H9 (cell line): ENCODE measurements around the gene USP22. TPM values are rescaled to one million over a fixed set of nuclear protein-coding genes. Genes with fewer than 3 reads are reported as not detected.
A peak's percentile ranks its signal among the peaks of the same experiment; 100 is the strongest.

Source experiments
- DNase-seq: peaks from one replicate; pipeline ENCODE4 v3.0.0-alpha.2; 2017
- H2AFZ ChIP-seq: one replicate; pipeline ENCODE4 v1.6.1; 2013; ENCODE audit warnings: mild to moderate bottlenecking, low read length, control low read depth, moderate library complexity
- H2AK5ac ChIP-seq: 2 replicates; pipeline ENCODE4 v1.6.1; 2013; ENCODE audit warnings: low read length, control low read depth, mixed read lengths; ENCODE audit not compliant: insufficient read length
- H2BK120ac ChIP-seq: one replicate; pipeline ENCODE4 v1.6.1; 2013; ENCODE audit warnings: low read depth, mild to moderate bottlenecking, low read length, control low read depth, inconsistent platforms; ENCODE audit not compliant: poor library complexity, severe bottlenecking
- H2BK12ac ChIP-seq: 2 replicates; pipeline ENCODE4 v1.6.1; 2013; ENCODE audit warnings: low read length, control low read depth, mixed read lengths, low read depth; ENCODE audit not compliant: insufficient read length
- H2BK15ac ChIP-seq: 2 replicates; pipeline ENCODE4 v1.6.1; 2013; ENCODE audit warnings: low read depth, low read length, control low read depth
- H2BK20ac ChIP-seq: one replicate; pipeline ENCODE4 v1.6.1; 2013; ENCODE audit warnings: low read depth, mild to moderate bottlenecking, low read length, control low read depth, inconsistent platforms; ENCODE audit not compliant: poor library complexity, severe bottlenecking
- H2BK5ac ChIP-seq: 2 replicates; pipeline ENCODE4 v1.6.1; 2013; ENCODE audit warnings: low read length, control low read depth, mixed read lengths; ENCODE audit not compliant: insufficient read length
- H3K14ac ChIP-seq: 2 replicates; pipeline ENCODE4 v1.6.1; 2013; ENCODE audit warnings: low read length, control low read depth; ENCODE audit not compliant: insufficient read depth
- H3K18ac ChIP-seq: 2 replicates; pipeline ENCODE4 v1.6.1; 2013; ENCODE audit warnings: low read depth, mild to moderate bottlenecking, mixed read lengths, low read length, control low read depth; ENCODE audit not compliant: insufficient read length
- H3K23ac ChIP-seq: 2 replicates; pipeline ENCODE4 v1.6.1; 2013; ENCODE audit warnings: low read length, control low read depth, mixed read lengths, low read depth; ENCODE audit not compliant: insufficient read length
- H3K23me2 ChIP-seq: 2 replicates; pipeline ENCODE4 v1.6.1; 2013; ENCODE audit warnings: low read depth, mild to moderate bottlenecking, mixed read lengths, low read length, control low read depth; ENCODE audit not compliant: insufficient read length, poor library complexity, severe bottlenecking
- H3K27ac ChIP-seq: 2 replicates; pipeline ENCODE4 v1.5.1; 2013; ENCODE audit warnings: low read length, control low read depth, mixed read lengths, low read depth; ENCODE audit not compliant: insufficient read length
- H3K27me3 ChIP-seq: 2 replicates; pipeline ENCODE4 v1.6.1; 2013; ENCODE audit warnings: low read length, control low read depth, inconsistent platforms; ENCODE audit not compliant: insufficient read depth
- H3K4ac ChIP-seq: 2 replicates; pipeline ENCODE4 v1.6.1; 2013; ENCODE audit warnings: low read depth, mild to moderate bottlenecking, control low read depth, inconsistent platforms, low read length, moderate library complexity
- H3K4me1 ChIP-seq: 2 replicates; pipeline ENCODE4 v1.6.1; 2013; ENCODE audit warnings: low read length, control low read depth, inconsistent platforms; ENCODE audit not compliant: insufficient read depth
- H3K4me2 ChIP-seq: 2 replicates; pipeline ENCODE4 v1.6.1; 2013; ENCODE audit warnings: low read length, control low read depth, mixed read lengths; ENCODE audit not compliant: insufficient read length, insufficient read depth
- H3K56ac ChIP-seq: 2 replicates; pipeline ENCODE4 v1.6.1; 2013; ENCODE audit warnings: low read depth, mild to moderate bottlenecking, mixed read lengths, low read length, control low read depth; ENCODE audit not compliant: insufficient read length
- H3K79me1 ChIP-seq: 2 replicates; pipeline ENCODE4 v1.6.1; 2013; ENCODE audit warnings: low read depth, mild to moderate bottlenecking, moderate library complexity, low read length, control low read depth, inconsistent platforms; ENCODE audit not compliant: insufficient read depth, poor library complexity, severe bottlenecking
- H3K79me2 ChIP-seq: 2 replicates; pipeline ENCODE4 v1.6.1; 2013; ENCODE audit warnings: low read length, control low read depth, inconsistent platforms; ENCODE audit not compliant: insufficient read depth
- H3K9ac ChIP-seq: 2 replicates; pipeline ENCODE4 v1.6.1; 2013; ENCODE audit warnings: low read length, control low read depth, mixed read lengths; ENCODE audit not compliant: insufficient read length; ENCODE audit errors: extremely low read depth
- H3K9me3 ChIP-seq: one replicate; pipeline ENCODE4 v1.6.1; 2013; ENCODE audit warnings: low read depth, low read length, inconsistent platforms; ENCODE audit not compliant: control insufficient read depth
- H3T11ph ChIP-seq: one replicate; pipeline ENCODE4 v1.6.1; 2013; ENCODE audit warnings: mild to moderate bottlenecking, low read length, control low read depth, inconsistent platforms
- H4K20me1 ChIP-seq: one replicate; pipeline ENCODE4 v1.6.1; 2013; ENCODE audit not compliant: control insufficient read depth, insufficient read length, insufficient read depth
- H4K5ac ChIP-seq: 2 replicates; pipeline ENCODE4 v1.6.1; 2013; ENCODE audit warnings: low read depth, mild to moderate bottlenecking, mixed read lengths, low read length, control low read depth; ENCODE audit not compliant: insufficient read length
- H4K8ac ChIP-seq: replicated peaks from 2 replicates; pipeline ENCODE4 v1.6.1; 2013; ENCODE audit warnings: low read length, control low read depth, mixed read lengths, low read depth; ENCODE audit not compliant: insufficient read length
- H4K91ac ChIP-seq: 2 replicates; pipeline ENCODE4 v1.6.1; 2013; ENCODE audit warnings: low read depth, mild to moderate bottlenecking, moderate library complexity, mixed read lengths, low read length, control low read depth; ENCODE audit not compliant: insufficient read length
- H3K27ac Mint-ChIP-seq, 3 experiments: 2 replicates in 2 of 3; 3 replicates in 1 of 3; pipeline ENCODE4 v1.8.0; 2020 to 2021; ENCODE audit warnings: mixed read lengths in 3 of 3, mild to moderate bottlenecking in 1 of 3, moderate library complexity in 1 of 3
- H3K27me3 Mint-ChIP-seq: 2 replicates; pipeline ENCODE4 v1.8.0; 2021; ENCODE audit warnings: low read depth, mild to moderate bottlenecking, moderate library complexity, mixed read lengths
- H3K36me3 Mint-ChIP-seq, 3 experiments: 2 replicates in 2 of 3; 3 replicates in 1 of 3; pipeline ENCODE4 v1.8.0; 2020 to 2021; ENCODE audit warnings: low read depth in 3 of 3, mixed read lengths in 3 of 3; ENCODE audit not compliant: insufficient read depth in 1 of 3
- H3K4me1 Mint-ChIP-seq, 2 experiments: 2 replicates each; pipeline ENCODE4 v1.8.0; 2020; ENCODE audit warnings: mixed read lengths in 2 of 2
- H3K4me3 Mint-ChIP-seq, 2 experiments: 2 replicates in 1 of 2; 3 replicates in 1 of 2; pipeline ENCODE4 v1.8.0; 2020 to 2021; ENCODE audit warnings: mild to moderate bottlenecking in 2 of 2, mixed read lengths in 2 of 2, moderate library complexity in 1 of 2
- H3K9me3 Mint-ChIP-seq, 2 experiments: 2 replicates in 1 of 2; 3 replicates in 1 of 2; pipeline ENCODE4 v1.8.0; 2020; ENCODE audit warnings: mild to moderate bottlenecking in 2 of 2, mixed read lengths in 2 of 2, moderate library complexity in 1 of 2
- CTCF ChIP-seq: fragments of 200-600 bp; sonication (generic); conservative IDR thresholded peaks from 3 replicates; pipeline ENCODE4 v1.8.0; 2021; ENCODE audit warnings: antibody characterized with exemption, mild to moderate bottlenecking
- WGBS: extraction: QIAGEN DNeasy Blood & Tissue Kit; methylation state at CpG from one replicate; pipeline ENCODE4 v1.1.7; 2013; ENCODE audit warnings: missing lambda C conversion rate, low lambda C conversion rate, mixed read lengths; ENCODE audit not compliant: insufficient read length; ENCODE audit errors: extremely low coverage; 5-methylcytosine and 5-hydroxymethylcytosine counted together
- total RNA-seq: library from RNA; stranded (reverse); gene quantifications from 2 replicates; pipeline ENCODE4 v1.2.1, GENCODE V29; 2021

USP22 gene
- total RNA-seq, 1 experiment from 2014 or later, result 345 TPM

GRCh38 chr17:20995873-20996723, 46.7 kb downstream of the USP22 start:
- no peak for DNase-seq
- Histone ChIP-seq H3K18ac (no peak overlapping the region), H3K56ac (no peak overlapping the region), H4K8ac (no peak overlapping the region), H2BK120ac (no peak overlapping the region), H2AFZ (no peak overlapping the region), H3K27me3 (no peaks in the 10 kb centered on the region), H4K20me1 (no peaks in the 10 kb centered on the region), H3K4me1 (peaks cover 2% of the 10 kb centered on the region; the same call in 1 of the 2 replicates), H3K9me3 (no peaks in the 10 kb centered on the region), H3K4ac (no peak overlapping the region), H3K4me2 (no peak overlapping the region), H3K79me1 (no peaks in the 10 kb centered on the region), H3T11ph (no peak overlapping the region), H2BK5ac (no peak overlapping the region), H4K5ac (no peak overlapping the region), H3K27ac (no peak overlapping the region), H2BK20ac (no peak overlapping the region), H2BK15ac (no peak overlapping the region), H2BK12ac (no peak overlapping the region), H2AK5ac (no peak overlapping the region), H3K9ac (no peak overlapping the region), H3K79me2 (no peaks in the 10 kb centered on the region), H3K23ac (no peak overlapping the region), H4K91ac (no peak overlapping the region), H3K23me2 (no peaks in the 10 kb centered on the region), H3K14ac (no peak overlapping the region)
- no peak overlapping the region for H3K4me3 Mint-ChIP-seq
- TF ChIP-seq CTCF, result no peak
- H3K9me3 Mint-ChIP-seq, result peaks cover 0 to 4% of the 10 kb centered on the region in 2 experiments; a peak in 3 of 5 replicates
- peak overlapping the region in 1 of 3 experiments; percentile 64; a peak in 2 of 7 replicates for H3K27ac Mint-ChIP-seq
- H3K4me1 Mint-ChIP-seq, result peaks cover 26 to 27% of the 10 kb centered on the region in 2 experiments
- H3K27me3 Mint-ChIP-seq, result no peaks in the 10 kb centered on the region; the same call in 1 of the 2 replicates
- peaks cover 10 to 30% (median 16%) of the 10 kb centered on the region in 3 experiments for H3K36me3 Mint-ChIP-seq
- WGBS, result no CpG with 5 or more reads among the region's 12 CpGs
